Measurements from ENCODE around the gene ASPRV1.

The ASPRV1 gene

DNA sequence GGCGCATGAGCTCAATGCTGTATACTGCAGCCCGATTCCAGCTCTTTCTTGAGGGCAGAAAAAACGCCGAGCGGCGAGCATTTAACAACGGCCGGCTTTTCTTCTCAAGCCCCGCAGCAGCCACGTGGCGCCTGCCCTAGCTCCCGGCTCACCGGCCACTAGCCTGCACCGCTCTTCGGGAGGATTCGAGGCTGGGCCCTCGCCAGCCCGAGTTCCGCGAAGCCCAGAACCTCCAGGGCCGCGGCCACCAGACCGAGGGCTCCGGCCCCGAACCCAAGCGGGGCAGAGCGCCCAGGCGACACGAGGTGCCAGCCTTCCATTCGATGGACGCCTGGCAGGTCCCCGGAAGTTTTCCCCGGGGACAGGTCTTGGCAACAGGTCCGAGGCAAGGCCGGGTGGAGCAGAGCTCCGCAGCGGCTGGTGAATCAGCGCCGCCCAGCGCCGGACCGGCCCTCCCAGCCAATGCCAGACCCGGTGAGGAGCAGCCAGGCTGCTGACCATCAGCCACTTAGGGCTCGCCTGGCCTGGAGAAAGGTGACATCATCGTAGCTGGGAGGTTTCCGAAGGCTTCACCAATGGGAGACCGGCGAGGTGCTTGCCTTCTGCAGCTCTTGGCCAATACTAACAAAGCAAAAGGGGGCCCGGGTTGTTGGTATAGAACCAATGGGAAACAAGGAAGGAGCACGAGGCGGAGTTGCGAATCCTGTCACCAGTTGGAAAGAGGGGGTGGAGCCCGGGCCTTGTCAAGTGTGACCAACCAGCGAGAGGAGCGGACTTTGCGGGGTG, 47.1 kb downstream of the ASPRV1 start:
- in situ Hi-C loops (cut with MboI; ENCODE audit: low sequenced_read_pairs): loop anchor here (10.0 to 25.0 kb wide), 4 partner anchors 150 to 723 kb away; partner anchors contain the start of gene SNRPG

DNA sequence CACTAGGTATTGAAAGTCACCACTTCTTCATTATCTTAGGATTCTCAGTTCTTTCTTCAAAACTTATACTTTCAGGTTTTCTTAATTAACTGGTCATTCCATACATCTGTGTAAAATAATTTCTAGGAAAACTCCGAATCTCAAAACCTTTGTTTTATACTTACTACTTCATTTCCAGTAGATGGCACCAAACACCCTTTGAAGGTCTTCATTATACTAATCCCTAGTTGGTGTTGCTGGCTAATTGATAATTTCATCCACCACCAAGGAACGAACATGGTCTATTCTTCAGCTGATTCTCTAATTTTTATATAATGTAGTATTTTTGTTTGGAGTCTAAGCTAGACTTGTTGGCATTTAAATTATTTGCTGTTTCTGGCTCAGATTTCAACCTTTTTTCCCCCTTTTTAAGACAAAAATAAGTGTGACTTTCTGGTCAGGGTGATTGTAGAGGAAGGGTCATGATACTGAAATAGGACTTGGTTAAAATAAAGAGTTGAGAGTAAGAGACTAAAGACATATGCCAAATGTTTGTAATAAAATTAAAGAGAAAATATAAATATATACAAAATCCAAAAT, 49.4 kb downstream of the ASPRV1 start:
- in situ Hi-C loops (cut with MboI; ENCODE audit: low sequenced_read_pairs): loop anchor here (10.0 to 25.0 kb wide), 4 partner anchors 153 to 725 kb away; partner anchors contain the start of gene SNRPG

All from HL-60/S4 treated with retinoic acid at 250 ng/mL for 4 days and 3 days (cell line).